Esophagus squamous epithelium (tissue), 5 donors: ENCODE measurements around the gene FBH1. TPM values are rescaled to one million over a fixed set of nuclear protein-coding genes. Genes with fewer than 3 reads are reported as not detected.

Source experiments
- DNase-seq: peaks from one replicate; lab custom pipeline; 2025; lab: John Stamatoyannopoulos, UW
- H3K27ac ChIP-seq, 4 donors: fragments of 200-600 bp; sonication (generic); one replicate each; pipeline ENCODE4 v1.5.1; 2016 to 2019; ENCODE audit warnings: mild to moderate bottlenecking in 1 of 4
- H3K27me3 ChIP-seq, 4 donors: fragments of 200-600 bp; sonication (generic); 1 replicate in 3 of 4; 2 replicates in 1 of 4; pipeline versions ENCODE4 v1.5.1 to v1.6.0; 2017 to 2021; ENCODE audit warnings: antibody characterized with exemption in 1 of 4
- H3K36me3 ChIP-seq, 3 donors: fragments of 200-600 bp; sonication (generic); one replicate each; pipeline ENCODE4 v1.5.1; 2016 to 2019
- H3K4me1 ChIP-seq, 3 donors: fragments of 200-600 bp; sonication (generic); one replicate each; pipeline ENCODE4 v1.5.1; 2017 to 2019
- H3K4me3 ChIP-seq, 4 donors: fragments of 200-600 bp; sonication (generic); 1 replicate in 3 of 4; 2 replicates in 1 of 4; pipeline ENCODE4 v1.5.1; 2016 to 2019; ENCODE audit warnings: mild to moderate bottlenecking in 2 of 4, moderate library complexity in 1 of 4
- H3K9me3 ChIP-seq, 3 donors: fragments of 200-600 bp; sonication (generic); one replicate each; pipeline ENCODE4 v1.5.1; 2016 to 2019
- CTCF ChIP-seq, 6 experiments: fragments of 450-650 bp in 4 of 6; fragments of 200-600 bp in 2 of 6; sonication (generic) in 2 of 6; IDR thresholded peaks; one replicate each; pipeline ENCODE4 v1.5.1; 2016 to 2019; ENCODE audit warnings: antibody characterized with exemption in 6 of 6, mild to moderate bottlenecking in 4 of 6, moderate library complexity in 4 of 6
- POLR2A ChIP-seq, 4 donors: fragments of 450-650 bp; IDR thresholded peaks; one replicate each; pipeline ENCODE4 v1.6.1; 2017; ENCODE audit warnings: antibody characterized with exemption in 4 of 4, mild to moderate bottlenecking in 4 of 4, moderate library complexity in 3 of 4
- WGBS, 2 donors: methylation state at CpG; one replicate each; pipeline ENCODE4 v1.1.5; 2018; 5-methylcytosine and 5-hydroxymethylcytosine counted together
- intact Hi-C: fragments of 100-400 bp; cut with DNase I; formaldehyde crosslinking; loops from one replicate; pipeline ENCODE4 v1.15.0; 2022
- total RNA-seq, 4 donors: library from RNA; depleted of rRNA; stranded (reverse); fragments of >200 nt; gene quantifications; one replicate each; pipeline ENCODE4 v1.1.0, GENCODE V29; 2016
- donor health status: DM: yes; HTN: yes; CAD: no.

Gene FBH1
- total RNA-seq, 4 donors from 2014 or later = 48.5 to 93.8 (median 54.1) TPM

- 72 to 84% methylated on average over 8 of the region's 8 CpGs for WGBS, 2 donors
- no peak for DNase-seq
- Histone ChIP-seq H3K4me3 (no peak overlapping the region), H3K9me3 (no peaks in the 10 kb centered on the region), H3K4me1 (no peaks in the 10 kb centered on the region), H3K27ac (no peak overlapping the region), H3K27me3 (no peaks in the 10 kb centered on the region), H3K36me3 (peaks cover 27 to 100% (median 28%) of the 10 kb centered on the region in 3 donors)
- no peak for TF ChIP-seq POLR2A (IDR thresholded peaks at IDR 0.05)
- TF ChIP-seq CTCF (IDR thresholded peaks at IDR 0.05) = no peak
- intact Hi-C loops = no loop called here
Observed at GRCh38 chr10:5929442-5929841, 39.4 kb downstream of the FBH1 start.

DNA sequence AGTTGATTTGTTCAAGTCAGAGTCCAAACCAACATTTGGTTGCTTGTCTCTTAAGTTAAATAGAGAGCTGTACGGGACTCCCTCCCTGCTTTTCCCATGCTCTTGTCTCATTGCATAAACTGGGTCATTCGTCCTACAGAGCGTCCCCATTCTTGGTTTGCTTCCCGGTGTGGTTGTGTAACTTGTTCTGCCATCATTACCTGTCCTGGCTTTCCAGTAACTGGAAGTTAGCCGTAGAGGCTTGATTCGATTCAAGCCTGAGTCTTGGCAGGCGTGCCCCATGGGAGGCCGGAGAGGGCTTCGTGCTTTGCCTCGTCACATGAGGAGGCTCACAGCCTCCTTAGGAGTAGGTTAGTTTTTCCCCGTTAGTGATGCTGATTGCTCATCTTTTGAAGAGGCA lies 40.2 kb downstream of the FBH1 start:
- Histone ChIP-seq H3K4me1 (no peaks in the 10 kb centered on the region), H3K27ac (no peak overlapping the region), H3K9me3 (no peaks in the 10 kb centered on the region), H3K27me3 (no peaks in the 10 kb centered on the region), H3K36me3 (peaks cover 20 to 100% (median 23%) of the 10 kb centered on the region in 3 donors), H3K4me3 (no peak overlapping the region)
- TF ChIP-seq POLR2A (IDR thresholded peaks at IDR 0.05) = no peak
- no peak for TF ChIP-seq CTCF (IDR thresholded peaks at IDR 0.05)
- no peak for DNase-seq
- intact Hi-C loops = no loop called here
- WGBS, 2 donors = 88 to 97% methylated on average over 11 of the region's 11 CpGs

- Histone ChIP-seq H3K4me3 (no peak overlapping the region), H3K27me3 (no peaks in the 10 kb centered on the region), H3K27ac (no peak overlapping the region), H3K36me3 (peaks cover 19 to 100% (median 22%) of the 10 kb centered on the region in 3 donors), H3K4me1 (no peaks in the 10 kb centered on the region), H3K9me3 (no peaks in the 10 kb centered on the region)
- TF ChIP-seq CTCF (IDR thresholded peaks at IDR 0.05) (no peak), POLR2A (IDR thresholded peaks at IDR 0.05) (no peak)
- intact Hi-C loops = no loop called here
- no peak for DNase-seq
- 83 to 93% methylated on average over 5 of the region's 5 CpGs for WGBS, 2 donors
Observed at GRCh38 chr10:5932345-5932744, 42.3 kb downstream of the FBH1 start.

DNA sequence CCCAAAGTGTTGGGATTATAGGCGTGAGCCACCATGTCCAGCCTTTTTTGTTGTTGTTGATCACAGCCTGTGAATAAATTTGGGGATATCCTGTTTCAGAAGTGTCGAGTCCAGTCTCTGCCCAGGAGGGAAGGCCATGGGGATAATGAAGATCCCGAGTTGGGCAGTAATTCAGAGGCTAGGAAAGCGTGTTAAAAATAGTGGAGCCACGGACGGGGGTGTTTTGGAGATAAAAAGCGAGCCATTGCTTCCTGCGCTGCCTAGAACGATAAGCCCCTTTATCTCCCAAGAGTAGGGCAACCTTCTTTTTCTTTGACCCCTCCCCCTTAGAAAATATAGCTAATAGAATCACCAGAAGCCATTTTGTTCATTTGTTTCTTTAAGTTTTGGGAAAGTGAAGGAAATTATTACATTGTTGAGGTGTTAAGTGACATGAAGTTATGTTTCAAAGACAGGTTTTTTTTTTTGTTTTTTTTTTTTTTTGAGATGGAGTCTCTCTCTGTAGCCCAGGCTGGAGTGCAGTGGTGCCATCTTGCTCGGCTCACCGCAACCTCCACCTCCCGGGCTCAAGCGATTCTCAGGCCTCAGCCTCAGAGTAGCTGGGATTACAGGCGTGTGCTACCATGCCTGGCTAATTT lies 44.0 kb downstream of the FBH1 start:
- no peak for TF ChIP-seq CTCF (IDR thresholded peaks at IDR 0.05)
- TF ChIP-seq POLR2A (IDR thresholded peaks at IDR 0.05) = no peak
- no peak overlapping the region for H3K4me3 ChIP-seq
- no peaks in the 10 kb centered on the region for H3K4me1 ChIP-seq
- H3K27ac ChIP-seq = no peak overlapping the region
- H3K27me3 ChIP-seq = no peaks in the 10 kb centered on the region
- no peak for DNase-seq
- H3K9me3 ChIP-seq = no peaks in the 10 kb centered on the region
- intact Hi-C loops = no loop called here
- H3K36me3 ChIP-seq = peaks cover 22 to 100% (median 24%) of the 10 kb centered on the region in 3 donors
- WGBS, 2 donors = 96% methylated on average over 13 of the region's 14 CpGs

DNA sequence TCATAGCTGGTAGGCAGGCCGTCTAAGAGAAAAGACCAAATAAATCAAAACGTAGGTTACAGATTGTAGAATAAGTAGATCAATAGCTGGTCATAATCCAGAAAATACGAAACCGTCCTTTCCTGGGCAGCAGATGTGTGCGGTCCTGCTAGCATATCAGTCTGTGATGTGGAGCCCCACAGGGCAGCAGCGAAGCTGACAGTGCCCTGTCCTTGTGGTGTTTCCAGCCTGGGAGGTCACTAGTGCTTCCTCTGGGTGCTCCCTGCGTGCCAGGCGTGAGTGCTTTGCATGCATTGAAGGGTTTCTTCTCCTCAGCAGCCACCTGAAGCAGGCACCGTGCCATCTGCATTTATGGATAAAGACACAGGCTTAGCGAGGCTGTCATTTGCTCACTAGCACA lies 45.6 kb downstream of the FBH1 start:
- intact Hi-C loops = no loop called here
- H3K36me3 ChIP-seq = peaks cover 22 to 87% (median 25%) of the 10 kb centered on the region in 3 donors
- H3K27me3 ChIP-seq = no peaks in the 10 kb centered on the region
- TF ChIP-seq POLR2A (IDR thresholded peaks at IDR 0.05) = no peak
- no peak for TF ChIP-seq CTCF (IDR thresholded peaks at IDR 0.05)
- 85 to 86% methylated on average over 8 to 9 of the region's 10 CpGs for WGBS, 2 donors
- H3K9me3 ChIP-seq = no peaks in the 10 kb centered on the region
- H3K27ac ChIP-seq = no peak overlapping the region
- DNase-seq = no peak
- no peaks in the 10 kb centered on the region for H3K4me1 ChIP-seq
- H3K4me3 ChIP-seq = no peak overlapping the region
